HEK293T (cell line): ENCODE data around the gene MAPT.

Experiments used
- ARNT ChIP-seq: fragments of 450-650 bp; IDR thresholded peaks from 2 replicates; pipeline ENCODE4 v1.6.1; 2017; ENCODE audit warnings: mild to moderate bottlenecking
- BHLHE40 ChIP-seq: fragments of 450-650 bp; IDR thresholded peaks from 2 replicates; pipeline ENCODE4 v1.6.1; 2016; ENCODE audit warnings: mild to moderate bottlenecking, moderate library complexity, borderline replicate concordance
- ELF4 ChIP-seq: fragments of 450-650 bp; IDR thresholded peaks from 2 replicates; pipeline ENCODE4 v1.6.1; 2017; ENCODE audit warnings: antibody characterized with exemption
- FOXA1 ChIP-seq: fragments of 450-650 bp; IDR thresholded peaks from 2 replicates; pipeline ENCODE4 v1.6.1; 2016; ENCODE audit warnings: mild to moderate bottlenecking
- FOXM1 ChIP-seq: fragments of 450-650 bp; IDR thresholded peaks from 2 replicates; pipeline ENCODE4 v1.6.1; 2017; ENCODE audit warnings: mild to moderate bottlenecking, borderline replicate concordance
- HDGF ChIP-seq: fragments of 450-650 bp; IDR thresholded peaks from 2 replicates; pipeline ENCODE4 v1.6.1; 2017; ENCODE audit warnings: antibody characterized with exemption, borderline replicate concordance
- L3MBTL2 ChIP-seq: fragments of 450-650 bp; conservative IDR thresholded peaks from 2 replicates; pipeline ENCODE4 v1.6.1; 2016; ENCODE audit warnings: mild to moderate bottlenecking
- NFRKB ChIP-seq: fragments of 450-650 bp; IDR thresholded peaks from 2 replicates; pipeline ENCODE4 v1.6.1; 2016; ENCODE audit warnings: mild to moderate bottlenecking, moderate library complexity
- SP1 ChIP-seq: fragments of 450-650 bp; IDR thresholded peaks from 2 replicates; pipeline ENCODE4 v1.6.1; 2017
- TARDBP ChIP-seq: fragments of 450-650 bp; IDR thresholded peaks from 2 replicates; pipeline ENCODE4 v1.6.1; 2016

DNA sequence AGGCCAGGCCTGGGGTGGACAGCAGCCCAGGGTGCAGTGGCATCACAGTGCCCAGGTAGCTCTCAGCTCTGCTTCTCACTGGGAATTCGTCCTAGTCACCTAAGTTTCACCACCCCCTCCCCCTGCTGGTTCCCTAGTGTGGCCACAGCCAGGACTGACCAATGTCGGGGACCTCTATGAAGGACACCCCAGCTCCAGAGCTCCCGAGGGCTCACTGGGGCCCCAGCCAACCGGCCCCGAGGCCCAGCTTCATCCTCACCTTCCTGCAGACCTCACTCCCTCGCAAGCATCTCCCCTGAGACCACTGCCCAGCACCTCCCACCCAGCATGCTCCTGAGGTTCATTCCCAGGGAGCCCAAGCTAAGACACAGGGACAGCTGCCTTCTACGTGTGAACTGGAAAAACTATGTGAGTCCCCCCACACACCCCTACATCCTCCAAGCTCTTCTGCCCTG lies 44.8 kb upstream of the MAPT start:
- no peak for TF ChIP-seq HDGF
- TF ChIP-seq SP1: no peak
- TF ChIP-seq TARDBP: no peak
- no peak for TF ChIP-seq ARNT
- TF ChIP-seq FOXA1: no peak
- no peak for TF ChIP-seq NFRKB
- TF ChIP-seq BHLHE40: no peak
- TF ChIP-seq FOXM1: no peak
- no peak for TF ChIP-seq ELF4
- TF ChIP-seq L3MBTL2: no peak
